ENCODE results near the gene PPP1R10.

DNA sequence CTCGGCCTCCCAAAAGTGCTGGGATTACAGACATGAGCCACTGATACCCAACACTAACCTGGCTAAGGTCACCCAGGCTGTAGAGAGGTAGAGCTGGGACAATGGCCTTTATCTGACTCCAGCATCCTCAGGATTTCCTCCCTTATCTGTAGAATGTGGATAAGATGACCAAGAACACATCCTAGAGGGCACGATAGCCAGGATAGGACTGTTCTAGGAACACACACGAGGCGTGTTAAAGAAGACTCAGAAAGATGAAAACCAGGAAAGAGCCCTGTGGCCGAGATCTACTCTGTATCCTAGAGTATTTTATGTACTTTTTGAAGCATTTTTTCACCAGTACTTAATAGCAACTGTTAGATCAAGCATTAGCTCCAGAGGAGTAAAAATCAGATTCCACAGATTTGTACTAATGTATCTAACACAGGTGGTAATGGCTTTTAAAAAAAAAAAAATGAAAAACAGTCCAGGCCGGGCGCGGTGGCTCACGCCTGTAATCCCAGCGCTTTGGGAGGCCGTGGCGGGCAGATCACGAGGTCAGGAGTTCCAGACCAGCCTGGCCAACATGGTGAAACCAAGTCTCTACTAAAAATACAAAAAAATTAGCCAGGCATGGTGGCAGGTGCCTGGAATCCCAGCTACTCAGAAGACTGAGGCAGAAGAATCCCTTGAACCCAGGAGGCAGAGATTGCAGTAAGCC lies 17.3 kb downstream of the PPP1R10 start:
- TF ChIP-seq, protein P1, sequence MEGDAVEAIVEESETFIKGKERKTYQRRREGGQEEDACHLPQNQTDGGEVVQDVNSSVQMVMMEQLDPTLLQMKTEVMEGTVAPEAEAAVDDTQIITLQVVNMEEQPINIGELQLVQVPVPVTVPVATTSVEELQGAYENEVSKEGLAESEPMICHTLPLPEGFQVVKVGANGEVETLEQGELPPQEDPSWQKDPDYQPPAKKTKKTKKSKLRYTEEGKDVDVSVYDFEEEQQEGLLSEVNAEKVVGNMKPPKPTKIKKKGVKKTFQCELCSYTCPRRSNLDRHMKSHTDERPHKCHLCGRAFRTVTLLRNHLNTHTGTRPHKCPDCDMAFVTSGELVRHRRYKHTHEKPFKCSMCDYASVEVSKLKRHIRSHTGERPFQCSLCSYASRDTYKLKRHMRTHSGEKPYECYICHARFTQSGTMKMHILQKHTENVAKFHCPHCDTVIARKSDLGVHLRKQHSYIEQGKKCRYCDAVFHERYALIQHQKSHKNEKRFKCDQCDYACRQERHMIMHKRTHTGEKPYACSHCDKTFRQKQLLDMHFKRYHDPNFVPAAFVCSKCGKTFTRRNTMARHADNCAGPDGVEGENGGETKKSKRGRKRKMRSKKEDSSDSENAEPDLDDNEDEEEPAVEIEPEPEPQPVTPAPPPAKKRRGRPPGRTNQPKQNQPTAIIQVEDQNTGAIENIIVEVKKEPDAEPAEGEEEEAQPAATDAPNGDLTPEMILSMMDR (IDR thresholded peaks at IDR 0.05) = no peak
- no peak for TF ChIP-seq POLR2A (IDR thresholded peaks at IDR 0.05)

Measured in vagina (tissue), 2 donors.